Neutrophil (primary cell): Measurements from ENCODE around the gene ST14.

ENCODE experiments used
- H3K27ac ChIP-seq: fragments of 200-600 bp; sonication (generic); 2 replicates; pipeline ENCODE4 v1.5.1; 2016; ENCODE audit warnings: mild to moderate bottlenecking, moderate library complexity
- H3K27me3 ChIP-seq: fragments of 200-600 bp; sonication (generic); 2 replicates; pipeline ENCODE4 v1.6.0; 2016; ENCODE audit warnings: mild to moderate bottlenecking
- H3K36me3 ChIP-seq: fragments of 200-600 bp; sonication (generic); 2 replicates; pipeline ENCODE4 v1.5.1; 2017
- H3K4me1 ChIP-seq, 2 experiments: fragments of 200-600 bp in 1 of 2; sonication (generic) in 1 of 2; 1 replicate in 1 of 2; 2 replicates in 1 of 2; pipeline versions ENCODE4 v1.5.1 to v1.6.1; 2013 to 2016; ENCODE audit warnings: low read depth in 1 of 2, low read length in 1 of 2, mild to moderate bottlenecking in 1 of 2, moderate library complexity in 1 of 2; ENCODE audit not compliant: control insufficient read depth in 1 of 2, insufficient read depth in 1 of 2
- H3K4me3 ChIP-seq, 2 experiments: fragments of 200-600 bp in 1 of 2; sonication (generic) in 1 of 2; 1 replicate in 1 of 2; 2 replicates in 1 of 2; pipeline ENCODE4 v1.5.1; 2013 to 2016; ENCODE audit warnings: low read depth in 1 of 2, low read length in 1 of 2, mild to moderate bottlenecking in 1 of 2, moderate library complexity in 1 of 2
- H3K9me3 ChIP-seq: fragments of 200-600 bp; sonication (generic); 2 replicates; pipeline ENCODE4 v1.5.1; 2016
- TF ChIP-seq, protein P1 (sequence below): fragments of 200-600 bp; sonication (generic); IDR thresholded peaks from 2 replicates; pipeline ENCODE4 v1.5.1; 2016; ENCODE audit warnings: antibody characterized with exemption

Gene ST14

GRCh38 chr11:130144861-130145281 lies 14.7 kb upstream of the ST14 start:
- peaks cover 40 to 42% of the 10 kb centered on the region in 2 experiments for H3K4me1 ChIP-seq
- peaks cover 53% of the 10 kb centered on the region for H3K36me3 ChIP-seq
- no peaks in the 10 kb centered on the region for H3K27me3 ChIP-seq
- H3K4me3 ChIP-seq: no peak overlapping the region
- H3K9me3 ChIP-seq: no peaks in the 10 kb centered on the region
- peak overlapping the region; percentile 84 for H3K27ac ChIP-seq
- TF ChIP-seq, protein P1, sequence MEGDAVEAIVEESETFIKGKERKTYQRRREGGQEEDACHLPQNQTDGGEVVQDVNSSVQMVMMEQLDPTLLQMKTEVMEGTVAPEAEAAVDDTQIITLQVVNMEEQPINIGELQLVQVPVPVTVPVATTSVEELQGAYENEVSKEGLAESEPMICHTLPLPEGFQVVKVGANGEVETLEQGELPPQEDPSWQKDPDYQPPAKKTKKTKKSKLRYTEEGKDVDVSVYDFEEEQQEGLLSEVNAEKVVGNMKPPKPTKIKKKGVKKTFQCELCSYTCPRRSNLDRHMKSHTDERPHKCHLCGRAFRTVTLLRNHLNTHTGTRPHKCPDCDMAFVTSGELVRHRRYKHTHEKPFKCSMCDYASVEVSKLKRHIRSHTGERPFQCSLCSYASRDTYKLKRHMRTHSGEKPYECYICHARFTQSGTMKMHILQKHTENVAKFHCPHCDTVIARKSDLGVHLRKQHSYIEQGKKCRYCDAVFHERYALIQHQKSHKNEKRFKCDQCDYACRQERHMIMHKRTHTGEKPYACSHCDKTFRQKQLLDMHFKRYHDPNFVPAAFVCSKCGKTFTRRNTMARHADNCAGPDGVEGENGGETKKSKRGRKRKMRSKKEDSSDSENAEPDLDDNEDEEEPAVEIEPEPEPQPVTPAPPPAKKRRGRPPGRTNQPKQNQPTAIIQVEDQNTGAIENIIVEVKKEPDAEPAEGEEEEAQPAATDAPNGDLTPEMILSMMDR: no peak

GRCh38 chr11:130145311-130145812 lies 14.2 kb upstream of the ST14 start:
- Histone ChIP-seq H3K27me3 (no peaks in the 10 kb centered on the region), H3K9me3 (no peaks in the 10 kb centered on the region), H3K36me3 (peaks cover 48% of the 10 kb centered on the region), H3K27ac (peak overlapping the region; percentile 84), H3K4me1 (peaks cover 40 to 42% of the 10 kb centered on the region in 2 experiments), H3K4me3 (no peak overlapping the region)
- TF ChIP-seq, protein P1: no peak

- Histone ChIP-seq H3K36me3 (peaks cover 42% of the 10 kb centered on the region), H3K27ac (peak overlapping the region; percentile 84), H3K9me3 (no peaks in the 10 kb centered on the region), H3K4me3 (peak overlapping the region; percentile 13 to 33), H3K4me1 (peaks cover 40 to 42% of the 10 kb centered on the region in 2 experiments), H3K27me3 (no peaks in the 10 kb centered on the region)
- TF ChIP-seq, protein P1: no peak
Measured at GRCh38 chr11:130145975-130146776, 13.4 kb upstream of the ST14 start.

DNA sequence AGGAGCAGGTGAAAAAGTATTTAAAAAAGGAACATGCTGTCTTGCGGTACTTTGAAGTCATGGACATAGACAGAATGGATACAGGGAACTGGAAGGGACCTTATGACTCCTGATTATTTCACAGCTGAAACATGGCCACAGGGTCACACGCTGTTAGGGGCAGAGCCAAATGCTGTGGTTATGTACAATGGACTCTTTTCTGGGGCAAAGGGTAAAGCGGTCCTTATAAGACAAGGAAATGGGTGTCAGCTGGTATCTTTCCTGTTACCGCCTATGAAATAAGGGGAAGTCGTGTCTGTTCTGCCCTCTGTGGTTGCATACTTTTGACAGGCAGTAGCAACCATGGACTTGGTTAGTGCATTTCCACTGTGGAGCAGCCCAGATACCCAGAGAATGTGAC lies 12.8 kb upstream of the ST14 start:
- H3K27me3 ChIP-seq: no peaks in the 10 kb centered on the region
- H3K36me3 ChIP-seq: peaks cover 36% of the 10 kb centered on the region
- peaks cover 40 to 42% of the 10 kb centered on the region in 2 experiments for H3K4me1 ChIP-seq
- peak overlapping the region; percentile 84 for H3K27ac ChIP-seq
- TF ChIP-seq, protein P1: no peak
- H3K4me3 ChIP-seq: peak overlapping the region; percentile 13 to 33
- no peaks in the 10 kb centered on the region for H3K9me3 ChIP-seq

GRCh38 chr11:130148796-130149326 lies 10.7 kb upstream of the ST14 start:
- Histone ChIP-seq H3K4me3 (no peak overlapping the region), H3K9me3 (no peaks in the 10 kb centered on the region), H3K27me3 (no peaks in the 10 kb centered on the region), H3K36me3 (peaks cover 15% of the 10 kb centered on the region), H3K4me1 (peaks cover 42 to 45% of the 10 kb centered on the region in 2 experiments), H3K27ac (no peak overlapping the region)
- TF ChIP-seq, protein P1: no peak
